Right forelimb (tissue), 1 donor: ENCODE measurements around the gene C11orf42.

Source experiments
- DNase-seq: peaks from one replicate; pipeline ENCODE4 v3.0.0-alpha.2; 2018

Gene C11orf42, protein sequence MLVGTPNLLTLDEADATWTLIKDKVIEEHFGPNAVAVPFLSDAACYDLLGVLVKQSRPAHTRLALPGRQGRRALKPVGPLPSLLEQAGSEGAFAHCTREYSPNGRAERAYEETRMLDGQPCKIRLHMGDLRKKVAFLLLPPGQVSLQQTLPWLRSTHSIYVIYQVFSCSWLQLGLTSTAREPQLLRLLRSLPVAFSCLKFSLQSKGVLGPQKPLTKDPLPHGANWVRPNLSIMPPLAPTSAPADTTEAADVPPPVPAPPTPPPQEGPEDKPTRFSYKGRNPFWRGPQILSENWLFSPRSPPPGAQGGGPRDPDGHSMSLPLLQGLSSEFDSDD

GRCh38 chr11:6205366-6205765 lies at the start of gene C11orf42:
Gene C11orf42, plus strand, starts transcription at chr11:6205557. Its CDS starts 59 bp downstream, at chr11:6205616.
- DNase-seq: no peak

DNA sequence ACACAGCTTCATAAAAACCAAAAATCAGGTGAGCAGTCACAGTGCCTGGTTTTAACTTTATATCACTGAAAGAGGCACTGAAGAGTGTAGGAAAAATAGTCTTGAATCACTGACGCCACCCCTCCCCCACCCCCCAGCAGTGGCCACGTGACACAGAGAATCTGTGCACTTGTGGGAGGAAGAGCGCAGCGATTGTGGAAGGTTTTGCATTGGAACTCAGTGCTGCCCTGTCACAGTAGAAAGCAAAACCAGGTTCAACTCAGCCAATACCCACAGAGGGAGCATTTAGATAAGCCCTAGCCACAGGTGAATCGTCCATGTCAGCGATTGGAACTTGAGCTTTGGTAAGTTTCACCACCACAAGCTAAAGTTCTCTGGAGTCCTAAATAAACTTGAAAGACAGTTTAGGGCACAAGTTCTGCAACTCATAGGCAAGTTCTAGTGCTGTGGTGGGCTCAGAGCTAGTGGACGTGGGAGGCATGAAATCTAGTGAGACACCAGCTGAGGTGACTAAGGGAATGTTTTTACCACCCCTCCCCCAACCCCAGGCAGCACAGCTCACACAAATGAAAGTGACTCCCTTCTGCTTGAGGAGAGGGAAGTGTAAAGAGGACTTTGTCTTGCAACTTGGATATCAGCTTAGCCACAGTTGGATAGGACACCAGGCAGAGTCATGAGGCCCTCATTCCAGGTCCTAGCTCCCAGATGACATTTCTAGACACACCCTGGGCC lies 48.6 kb upstream of the C11orf42 start:
- no peak for DNase-seq

- DNase-seq: no peak
Measured at GRCh38 chr11:6170226-6170625, 35.1 kb upstream of the C11orf42 start, which contains the start of gene OR52B2. Gene OR52B2, minus strand, starts transcription at chr11:6170326. Its CDS starts 0 bp downstream, at chr11:6170326.

GRCh38 chr11:6175440-6175839 lies 29.9 kb upstream of the C11orf42 start:
- no peak for DNase-seq

GRCh38 chr11:6191742-6192141 lies 13.6 kb upstream of the C11orf42 start:
- no peak for DNase-seq

GRCh38 chr11:6194065-6194581 lies 11.2 kb upstream of the C11orf42 start:
- no peak for DNase-seq

DNA sequence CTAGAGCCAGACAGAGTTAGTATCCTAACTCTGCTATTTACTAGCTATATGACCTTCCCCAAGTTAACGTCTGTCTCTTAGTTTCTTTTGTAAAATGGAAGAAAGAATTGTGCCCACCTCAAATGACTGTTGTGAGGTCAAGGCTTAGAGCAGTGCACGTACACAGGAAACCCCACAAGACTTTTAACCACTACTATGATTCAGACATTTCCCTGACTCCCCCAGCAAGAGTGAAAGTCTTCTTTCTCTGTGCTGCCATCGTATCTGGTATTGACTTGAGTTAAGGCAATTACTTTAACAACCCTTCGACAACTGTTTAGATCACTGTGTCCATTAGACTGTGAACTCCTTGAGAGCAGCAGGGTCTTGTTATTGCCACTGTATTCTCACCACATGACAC lies 9.0 kb upstream of the C11orf42 start:
- DNase-seq: no peak

DNA sequence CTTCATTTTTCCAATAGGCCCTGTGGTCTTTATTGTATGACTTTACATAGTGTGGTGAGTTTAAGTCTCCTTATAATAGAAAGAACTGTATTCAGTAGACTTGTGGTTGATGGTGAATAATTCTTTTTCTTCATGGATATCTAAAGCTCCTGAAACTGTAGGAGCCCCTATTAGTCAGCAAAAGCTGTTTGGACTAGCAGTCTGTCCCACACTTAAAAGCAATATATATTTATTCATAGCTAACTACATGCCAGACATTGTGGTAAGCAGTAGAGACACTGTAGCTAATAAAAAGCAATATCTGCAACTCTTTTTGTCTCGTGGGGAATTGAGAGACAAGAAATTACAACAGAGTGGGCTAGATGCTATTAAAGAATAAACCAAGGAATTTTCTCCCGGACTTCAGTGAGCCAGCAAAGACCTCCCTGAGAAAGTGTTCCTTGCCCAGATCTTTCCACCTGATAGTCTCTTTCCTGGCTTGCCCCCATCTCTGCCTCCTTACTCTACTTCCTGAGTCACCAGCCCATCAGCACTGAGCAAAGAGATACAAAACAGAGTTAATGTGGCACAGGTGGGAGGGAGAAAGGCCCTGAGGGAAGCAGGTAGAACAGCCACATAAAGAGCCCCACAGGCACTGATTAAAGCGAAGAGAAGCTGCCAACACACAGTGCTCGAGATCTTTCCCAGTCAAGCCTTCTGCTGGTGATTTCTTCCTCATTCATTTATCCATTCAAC lies 7.7 kb upstream of the C11orf42 start:
- no peak for DNase-seq

GRCh38 chr11:6199174-6199810 lies 6.1 kb upstream of the C11orf42 start, which contains the start of gene OR52W1:
Gene OR52W1, plus strand, starts transcription at chr11:6199224. Its CDS starts 0 bp downstream, at chr11:6199224.
- no peak for DNase-seq

- DNase-seq: no peak
Measured at GRCh38 chr11:6200975-6201374, 4.4 kb upstream of the C11orf42 start.

- DNase-seq: no peak
Measured at GRCh38 chr11:6201481-6201880, 3.9 kb upstream of the C11orf42 start.

- no peak for DNase-seq
Measured at GRCh38 chr11:6202041-6202440, 3.3 kb upstream of the C11orf42 start.

DNA sequence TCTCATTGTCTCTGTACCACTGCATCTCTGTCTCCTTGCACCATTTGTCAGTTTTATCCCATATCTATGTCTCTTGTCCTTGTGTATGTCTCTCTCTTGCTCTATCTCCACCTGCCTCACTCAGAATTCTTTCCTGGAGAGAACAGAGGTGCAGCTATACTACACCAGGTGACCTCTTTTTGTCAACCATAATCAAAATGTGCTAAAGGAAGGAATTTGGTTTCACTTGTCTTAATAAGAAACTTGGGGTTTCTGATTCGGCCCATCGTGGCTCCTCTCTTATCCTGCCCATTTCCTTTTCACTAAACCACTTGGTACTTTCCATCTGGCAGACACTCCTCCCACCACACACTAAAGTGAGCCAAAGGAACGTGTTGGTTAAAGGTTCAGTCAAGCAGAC lies 2.0 kb upstream of the C11orf42 start:
- DNase-seq: no peak

- no peak for DNase-seq
Measured at GRCh38 chr11:6204706-6205105, 651 bp upstream of the C11orf42 start.

DNA sequence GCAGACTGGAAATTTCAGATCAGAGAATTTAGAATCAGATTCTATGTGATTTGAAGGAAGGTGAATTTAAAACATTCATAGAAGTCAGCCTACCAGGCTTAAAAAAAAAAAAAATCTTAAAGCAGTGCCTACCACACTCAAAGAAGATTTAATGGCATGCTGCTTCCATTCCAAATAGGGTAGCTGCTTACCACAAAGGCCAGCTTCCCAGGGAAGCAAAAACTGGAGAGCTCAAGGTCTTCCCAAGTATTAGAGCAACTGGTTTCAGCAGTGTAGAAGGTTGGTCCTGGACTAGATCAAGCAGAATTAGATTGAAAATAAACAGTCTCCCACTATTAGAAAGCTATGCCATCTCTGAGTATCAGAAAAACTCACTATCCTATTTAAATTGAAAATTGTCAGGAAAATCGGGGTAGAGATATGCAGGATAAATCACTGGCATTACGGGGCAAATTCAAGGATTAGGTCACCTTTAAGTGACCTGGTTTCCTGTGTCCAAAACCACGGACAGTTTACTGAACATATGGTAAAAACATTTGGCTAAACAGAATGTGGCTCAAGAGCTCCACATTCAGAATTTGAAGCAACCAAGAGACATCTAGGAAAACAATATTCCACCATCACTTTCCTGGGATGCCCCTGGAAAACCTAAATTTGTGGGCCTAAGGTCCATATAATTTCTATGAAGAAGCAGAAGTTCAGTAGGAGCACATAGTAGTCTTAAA lies 1.3 kb downstream of the C11orf42 start:
- DNase-seq: no peak

GRCh38 chr11:6209801-6210200 lies 4.4 kb downstream of the C11orf42 start:
- no peak for DNase-seq

GRCh38 chr11:6210274-6210955 lies 5.1 kb downstream of the C11orf42 start:
- no peak for DNase-seq

DNA sequence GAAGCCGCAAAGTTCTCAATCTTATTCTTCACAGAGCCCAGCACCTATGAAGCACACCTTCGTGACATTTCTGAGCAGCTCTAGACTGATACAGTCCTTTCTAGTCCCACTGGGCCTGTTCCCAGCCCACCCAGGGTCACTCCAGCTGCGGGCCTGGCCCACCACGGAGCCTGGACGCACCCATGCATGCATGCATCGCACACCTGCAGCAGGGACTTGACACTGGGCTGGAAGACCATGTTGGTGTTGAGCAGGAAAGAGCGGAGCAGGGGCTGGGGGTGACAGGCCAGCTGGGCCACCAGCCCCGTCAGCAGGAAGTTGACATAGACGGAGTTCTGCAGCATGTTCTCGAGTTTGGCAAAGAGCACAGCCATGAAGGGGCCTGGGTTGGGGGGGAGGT lies 9.2 kb downstream of the C11orf42 start:
- DNase-seq: no peak

- no peak for DNase-seq
Measured at GRCh38 chr11:6216501-6216900, 11.1 kb downstream of the C11orf42 start.

- DNase-seq: no peak
Measured at GRCh38 chr11:6217722-6218121, 12.4 kb downstream of the C11orf42 start.

GRCh38 chr11:6219359-6219758 lies 14.0 kb downstream of the C11orf42 start:
- no peak for DNase-seq
